Testis (tissue), 2 donors: ENCODE data around the gene PCYOX1L.

ENCODE experiments used
- POLR2A ChIP-seq: fragments of 450-650 bp; IDR thresholded peaks from one replicate; pipeline ENCODE4 v1.6.1; 2017; ENCODE audit warnings: antibody characterized with exemption, mild to moderate bottlenecking, moderate library complexity
- TF ChIP-seq, protein P1 (sequence below), 3 experiments: fragments of 450-650 bp in 2 of 3; fragments of 200-600 bp in 1 of 3; sonication (generic) in 1 of 3; IDR thresholded peaks; one replicate each; pipeline ENCODE4 v1.5.1; 2016 to 2019; ENCODE audit warnings: antibody characterized with exemption in 3 of 3, mild to moderate bottlenecking in 2 of 3, moderate library complexity in 1 of 3

DNA sequence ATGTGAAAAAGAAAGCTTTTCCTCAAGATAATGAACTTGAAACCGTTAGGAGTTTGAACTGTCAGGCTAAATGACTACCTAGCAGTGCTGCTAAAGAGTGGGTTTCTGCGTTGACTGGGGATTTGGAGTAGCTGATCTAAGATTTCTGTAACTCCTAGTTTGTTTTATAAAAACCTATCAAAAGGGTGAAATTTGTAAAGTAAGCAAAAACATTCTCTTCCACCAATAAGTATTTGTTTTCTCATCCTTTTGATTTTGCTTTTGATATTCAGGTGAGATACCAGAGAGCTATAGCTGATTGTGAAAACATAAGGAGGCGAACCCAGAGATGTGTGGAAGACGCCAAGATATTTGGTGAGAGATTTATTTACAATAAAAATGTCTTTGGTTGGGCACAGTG is 8.5 kb upstream of the PCYOX1L start:
- no peak for TF ChIP-seq POLR2A
- TF ChIP-seq, protein P1, sequence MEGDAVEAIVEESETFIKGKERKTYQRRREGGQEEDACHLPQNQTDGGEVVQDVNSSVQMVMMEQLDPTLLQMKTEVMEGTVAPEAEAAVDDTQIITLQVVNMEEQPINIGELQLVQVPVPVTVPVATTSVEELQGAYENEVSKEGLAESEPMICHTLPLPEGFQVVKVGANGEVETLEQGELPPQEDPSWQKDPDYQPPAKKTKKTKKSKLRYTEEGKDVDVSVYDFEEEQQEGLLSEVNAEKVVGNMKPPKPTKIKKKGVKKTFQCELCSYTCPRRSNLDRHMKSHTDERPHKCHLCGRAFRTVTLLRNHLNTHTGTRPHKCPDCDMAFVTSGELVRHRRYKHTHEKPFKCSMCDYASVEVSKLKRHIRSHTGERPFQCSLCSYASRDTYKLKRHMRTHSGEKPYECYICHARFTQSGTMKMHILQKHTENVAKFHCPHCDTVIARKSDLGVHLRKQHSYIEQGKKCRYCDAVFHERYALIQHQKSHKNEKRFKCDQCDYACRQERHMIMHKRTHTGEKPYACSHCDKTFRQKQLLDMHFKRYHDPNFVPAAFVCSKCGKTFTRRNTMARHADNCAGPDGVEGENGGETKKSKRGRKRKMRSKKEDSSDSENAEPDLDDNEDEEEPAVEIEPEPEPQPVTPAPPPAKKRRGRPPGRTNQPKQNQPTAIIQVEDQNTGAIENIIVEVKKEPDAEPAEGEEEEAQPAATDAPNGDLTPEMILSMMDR (IDR thresholded peaks at IDR 0.05): no peak
